Muscle layer of colon (tissue), 2 donors: ENCODE data around the gene STEAP3.

Experiments
- H3K27ac ChIP-seq: one replicate; pipeline ENCODE4 v1.7.0; 2013; ENCODE audit warnings: low read depth, mild to moderate bottlenecking, low read length, moderate library complexity
- H3K27me3 ChIP-seq, 2 donors: one replicate each; pipeline ENCODE4 v1.7.0; 2013; ENCODE audit warnings: low read length in 2 of 2, mild to moderate bottlenecking in 2 of 2; ENCODE audit not compliant: insufficient read depth in 2 of 2, control insufficient read depth in 1 of 2
- H3K36me3 ChIP-seq: one replicate; pipeline ENCODE4 v1.7.0; 2013; ENCODE audit warnings: mild to moderate bottlenecking, low read length; ENCODE audit not compliant: insufficient read depth
- H3K4me1 ChIP-seq: one replicate; pipeline ENCODE4 v1.7.0; 2013; ENCODE audit warnings: mild to moderate bottlenecking, low read length; ENCODE audit not compliant: insufficient read depth
- H3K4me3 ChIP-seq, 2 donors: one replicate each; pipeline ENCODE4 v1.7.0; 2013; ENCODE audit warnings: low read length in 2 of 2, low read depth in 1 of 2, mild to moderate bottlenecking in 1 of 2, moderate library complexity in 1 of 2
- H3K9ac ChIP-seq: one replicate; pipeline ENCODE4 v1.7.0; 2013; ENCODE audit warnings: low read length
- H3K9me3 ChIP-seq: one replicate; pipeline ENCODE4 v1.7.0; 2013; ENCODE audit warnings: mild to moderate bottlenecking, low read length
- donor health status: abdominal sarcoma.
- donor health status: Adenocarcinoma of cecum.

STEAP3 gene

DNA sequence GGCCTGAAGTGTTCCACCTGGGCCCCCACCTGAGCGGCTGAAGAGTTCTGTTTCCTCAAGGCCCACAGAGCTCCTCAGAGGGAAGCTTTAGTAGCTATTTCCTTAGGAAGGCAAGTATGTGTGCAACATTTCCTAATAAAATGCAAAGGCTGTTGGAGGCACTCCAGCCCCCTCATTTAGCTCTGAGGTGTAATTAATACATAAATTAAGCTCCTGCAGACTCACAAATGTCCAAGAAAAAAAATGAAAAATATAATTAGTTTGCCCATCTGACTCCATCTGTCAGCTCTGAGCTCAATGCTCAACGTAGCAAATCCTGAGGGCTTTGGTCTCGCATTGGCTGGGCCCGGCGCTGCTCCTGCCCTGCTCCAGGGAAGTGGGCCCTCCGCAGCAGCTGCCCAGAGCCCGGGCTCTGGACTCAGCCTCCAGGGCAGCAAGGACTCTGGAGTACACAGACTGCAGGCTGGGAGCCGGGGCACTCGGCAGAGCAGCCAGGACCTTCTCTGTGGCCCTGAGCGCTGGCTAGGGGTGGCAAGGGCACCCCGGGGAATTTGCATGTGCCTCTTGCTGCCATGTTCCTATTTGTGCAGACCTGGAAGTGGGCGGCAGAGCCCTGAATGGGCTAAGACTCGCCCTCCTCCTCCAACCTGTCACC, 41.7 kb upstream of the STEAP3 start:
- Histone ChIP-seq H3K9ac (no peak overlapping the region), H3K9me3 (no peaks in the 10 kb centered on the region), H3K4me1 (no peaks in the 10 kb centered on the region), H3K27me3 (no peaks in the 10 kb centered on the region), H3K27ac (no peak overlapping the region), H3K36me3 (no peaks in the 10 kb centered on the region), H3K4me3 (no peak overlapping the region)

DNA sequence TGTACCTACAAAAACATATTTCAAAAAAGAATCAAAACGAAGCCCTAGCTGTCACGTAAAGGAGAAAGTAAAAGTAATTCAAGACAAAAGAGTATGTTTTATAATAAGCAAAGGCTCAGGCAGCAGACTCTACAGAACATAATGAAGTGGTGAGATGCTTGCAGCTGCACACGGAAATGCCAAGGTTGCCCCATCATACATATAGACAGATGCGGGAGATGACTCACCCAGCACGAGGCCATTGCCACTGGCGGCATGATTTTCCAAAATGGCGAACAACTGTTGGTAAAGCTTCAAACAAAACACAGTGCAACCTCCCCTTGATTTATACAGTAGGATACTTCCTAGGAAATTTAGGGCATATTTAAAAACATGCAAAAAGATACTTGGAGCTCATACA, 39.1 kb upstream of the STEAP3 start:
- Histone ChIP-seq H3K36me3 (no peaks in the 10 kb centered on the region), H3K4me1 (no peaks in the 10 kb centered on the region), H3K9ac (no peak overlapping the region), H3K27ac (no peak overlapping the region), H3K4me3 (no peak overlapping the region), H3K9me3 (no peaks in the 10 kb centered on the region), H3K27me3 (no peaks in the 10 kb centered on the region)

DNA sequence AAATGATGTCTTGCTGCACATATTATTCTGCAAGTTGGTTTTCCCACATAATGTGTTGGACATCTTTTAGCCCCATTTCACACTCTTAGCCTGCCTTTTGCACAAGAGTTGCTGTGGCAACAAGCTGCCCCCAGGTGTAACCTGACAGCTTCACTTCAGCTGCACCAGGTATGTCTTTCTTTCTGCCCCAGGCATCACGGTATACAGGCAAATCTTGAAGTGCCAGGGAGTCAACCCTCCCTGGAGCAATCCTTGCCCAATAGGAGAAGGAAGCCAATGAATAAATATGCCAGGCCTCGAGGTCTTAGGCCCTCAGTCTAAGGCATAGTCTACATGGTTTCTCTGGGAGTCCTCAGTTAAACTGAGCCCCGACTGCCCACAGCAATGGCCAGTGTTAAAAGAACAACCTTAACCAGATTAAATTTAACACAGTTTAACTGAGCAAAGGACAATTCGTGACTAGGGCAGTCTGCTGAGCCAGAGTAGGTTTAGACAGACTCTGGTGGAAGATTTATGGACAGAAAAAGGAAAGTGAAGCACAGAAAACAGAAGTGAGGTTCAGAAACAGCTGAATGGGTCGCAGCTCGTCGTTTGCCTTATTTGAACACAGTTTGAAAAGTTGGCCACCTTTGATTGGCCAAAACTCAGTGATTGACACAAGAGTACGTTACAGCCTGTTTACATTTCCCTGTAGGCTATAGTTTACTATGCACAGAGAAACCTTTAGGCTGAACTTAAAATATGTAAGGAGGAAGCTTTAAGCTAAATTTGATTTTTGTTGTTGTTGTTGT, 33.1 kb upstream of the STEAP3 start:
- no peaks in the 10 kb centered on the region for H3K4me1 ChIP-seq
- H3K27me3 ChIP-seq: no peaks in the 10 kb centered on the region
- no peak overlapping the region for H3K27ac ChIP-seq
- H3K9ac ChIP-seq: no peak overlapping the region
- no peaks in the 10 kb centered on the region for H3K9me3 ChIP-seq
- no peaks in the 10 kb centered on the region for H3K36me3 ChIP-seq
- H3K4me3 ChIP-seq: no peak overlapping the region

DNA sequence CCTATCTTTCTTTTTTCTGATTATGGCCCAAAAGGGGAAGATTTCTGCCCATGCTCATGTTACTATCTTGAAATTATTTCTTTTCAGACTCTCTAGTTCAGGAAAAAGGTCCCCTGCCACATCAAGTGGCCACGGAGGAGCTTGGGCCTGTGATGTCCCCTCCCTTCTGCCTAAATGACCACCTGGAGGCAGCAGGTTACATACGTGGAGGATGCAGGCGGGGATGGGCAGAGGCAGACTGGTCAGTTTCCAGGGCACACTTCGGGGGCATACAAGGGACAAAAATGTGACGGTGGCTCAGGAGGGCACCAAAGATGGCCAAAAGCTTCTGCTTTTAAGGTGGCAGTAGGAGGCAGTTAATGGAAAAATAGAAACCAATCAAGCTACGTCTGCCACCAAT, 30.7 kb upstream of the STEAP3 start:
- H3K9ac ChIP-seq: no peak overlapping the region
- no peak overlapping the region for H3K4me3 ChIP-seq
- no peaks in the 10 kb centered on the region for H3K9me3 ChIP-seq
- H3K27me3 ChIP-seq: peaks cover 0 to 3% of the 10 kb centered on the region in 2 donors
- no peak overlapping the region for H3K27ac ChIP-seq
- H3K4me1 ChIP-seq: no peaks in the 10 kb centered on the region
- H3K36me3 ChIP-seq: no peaks in the 10 kb centered on the region

DNA sequence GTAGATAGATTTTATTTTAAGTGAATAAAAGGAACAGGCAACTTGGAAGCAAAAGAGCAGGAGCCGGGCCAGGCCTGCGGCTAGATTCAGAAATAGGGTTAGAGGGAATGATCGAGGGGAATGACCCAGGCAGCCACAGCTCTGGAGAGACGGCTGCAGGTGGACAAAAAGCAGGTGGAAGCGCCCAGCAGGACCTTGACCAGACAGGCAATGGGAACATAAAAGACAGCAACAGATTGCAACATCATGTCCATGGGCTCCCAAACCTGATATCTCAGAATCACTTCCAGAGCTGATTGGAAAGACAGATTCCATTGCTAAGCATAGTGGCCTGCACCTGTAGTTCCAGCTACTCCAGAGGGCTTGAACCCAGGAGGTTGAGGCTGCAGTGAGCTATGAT, 28.6 kb upstream of the STEAP3 start:
- Histone ChIP-seq H3K9ac (no peak overlapping the region), H3K9me3 (no peaks in the 10 kb centered on the region), H3K27me3 (peaks cover 0 to 3% of the 10 kb centered on the region in 2 donors), H3K4me1 (no peaks in the 10 kb centered on the region), H3K36me3 (no peaks in the 10 kb centered on the region), H3K27ac (no peak overlapping the region), H3K4me3 (no peak overlapping the region)

DNA sequence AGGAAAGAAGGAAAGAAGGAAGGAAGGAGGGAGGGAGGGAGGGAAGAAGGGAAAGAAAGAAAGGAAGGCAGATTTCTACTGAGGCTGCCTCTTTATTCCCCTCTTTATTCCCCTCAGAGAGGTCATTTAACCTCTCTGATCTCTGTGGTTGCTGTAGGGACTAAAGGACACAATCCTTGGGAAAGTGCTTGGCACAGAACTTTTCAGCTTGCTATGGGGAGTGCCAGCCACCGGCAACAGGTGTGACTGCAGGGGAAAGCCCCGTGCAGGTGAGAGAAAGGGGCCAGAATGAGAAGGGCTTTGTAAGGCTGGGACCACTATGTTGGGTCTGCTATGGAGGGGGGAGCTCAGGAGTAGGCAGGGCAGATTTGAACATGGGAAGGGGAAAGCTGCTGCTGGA, 27.7 kb upstream of the STEAP3 start:
- Histone ChIP-seq H3K9ac (no peak overlapping the region), H3K36me3 (no peaks in the 10 kb centered on the region), H3K27me3 (peaks cover 0 to 3% of the 10 kb centered on the region in 2 donors), H3K4me3 (no peak overlapping the region), H3K27ac (no peak overlapping the region), H3K9me3 (no peaks in the 10 kb centered on the region), H3K4me1 (no peaks in the 10 kb centered on the region)

DNA sequence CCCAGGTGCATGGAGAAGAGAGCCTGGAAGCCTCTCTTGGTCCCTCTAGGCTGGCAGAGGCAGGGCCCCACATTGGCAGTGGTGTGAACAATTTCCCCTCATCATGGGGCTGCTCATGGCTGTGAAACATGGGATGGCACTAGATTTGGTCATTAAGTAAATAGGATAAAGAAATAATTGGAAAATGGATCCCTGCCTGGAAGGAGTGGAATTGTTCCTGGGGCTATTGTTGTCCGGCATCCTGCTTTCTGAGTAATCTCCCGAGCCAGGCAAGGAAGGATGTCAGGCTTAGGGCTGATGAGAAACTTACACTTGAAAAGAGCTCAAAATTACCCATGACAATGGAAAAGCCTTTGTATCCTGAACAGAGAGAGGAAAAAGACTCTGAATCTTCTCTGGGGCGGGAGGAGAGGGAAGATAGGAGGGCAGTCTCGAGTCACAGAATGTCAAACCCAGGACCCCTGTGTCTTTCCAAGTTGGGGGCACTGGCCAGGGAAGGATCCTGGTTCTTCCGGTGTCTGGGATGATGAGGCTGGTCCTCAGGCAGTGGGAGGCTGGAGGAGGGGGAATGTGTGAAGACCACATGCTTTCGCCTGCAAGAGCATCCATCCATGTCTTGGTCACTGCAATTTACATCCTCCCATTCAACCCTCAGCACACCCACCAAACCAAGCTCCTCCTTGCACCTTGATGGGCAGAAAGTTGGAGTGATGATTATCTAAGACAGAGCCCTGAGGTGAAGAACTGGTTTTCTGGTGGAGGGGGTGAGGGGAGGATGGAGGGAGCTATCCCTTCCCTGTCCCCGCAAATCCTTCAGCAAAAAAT, 27.1 kb upstream of the STEAP3 start:
- Histone ChIP-seq H3K9me3 (no peaks in the 10 kb centered on the region), H3K4me3 (no peak overlapping the region), H3K27me3 (peaks cover 0 to 3% of the 10 kb centered on the region in 2 donors), H3K36me3 (no peaks in the 10 kb centered on the region), H3K9ac (no peak overlapping the region), H3K27ac (no peak overlapping the region), H3K4me1 (no peaks in the 10 kb centered on the region)

DNA sequence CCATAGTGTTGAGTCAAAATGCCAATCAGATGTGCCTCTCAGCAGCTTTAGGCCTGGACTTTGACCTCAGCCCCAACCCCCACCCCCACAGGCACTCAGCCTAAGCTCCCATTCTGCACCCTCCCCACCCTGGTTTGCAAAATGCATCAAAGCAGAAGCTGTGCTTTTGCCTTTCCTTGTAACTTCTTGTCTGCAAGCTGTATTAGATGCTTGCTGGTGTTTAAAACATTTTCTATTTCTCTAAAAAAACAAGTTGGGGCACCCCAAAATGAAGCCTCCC, 26.6 kb upstream of the STEAP3 start:
- H3K27me3 ChIP-seq: peaks cover 0 to 3% of the 10 kb centered on the region in 2 donors
- H3K27ac ChIP-seq: no peak overlapping the region
- no peaks in the 10 kb centered on the region for H3K4me1 ChIP-seq
- H3K9ac ChIP-seq: no peak overlapping the region
- H3K9me3 ChIP-seq: no peaks in the 10 kb centered on the region
- H3K36me3 ChIP-seq: no peaks in the 10 kb centered on the region
- no peak overlapping the region for H3K4me3 ChIP-seq

DNA sequence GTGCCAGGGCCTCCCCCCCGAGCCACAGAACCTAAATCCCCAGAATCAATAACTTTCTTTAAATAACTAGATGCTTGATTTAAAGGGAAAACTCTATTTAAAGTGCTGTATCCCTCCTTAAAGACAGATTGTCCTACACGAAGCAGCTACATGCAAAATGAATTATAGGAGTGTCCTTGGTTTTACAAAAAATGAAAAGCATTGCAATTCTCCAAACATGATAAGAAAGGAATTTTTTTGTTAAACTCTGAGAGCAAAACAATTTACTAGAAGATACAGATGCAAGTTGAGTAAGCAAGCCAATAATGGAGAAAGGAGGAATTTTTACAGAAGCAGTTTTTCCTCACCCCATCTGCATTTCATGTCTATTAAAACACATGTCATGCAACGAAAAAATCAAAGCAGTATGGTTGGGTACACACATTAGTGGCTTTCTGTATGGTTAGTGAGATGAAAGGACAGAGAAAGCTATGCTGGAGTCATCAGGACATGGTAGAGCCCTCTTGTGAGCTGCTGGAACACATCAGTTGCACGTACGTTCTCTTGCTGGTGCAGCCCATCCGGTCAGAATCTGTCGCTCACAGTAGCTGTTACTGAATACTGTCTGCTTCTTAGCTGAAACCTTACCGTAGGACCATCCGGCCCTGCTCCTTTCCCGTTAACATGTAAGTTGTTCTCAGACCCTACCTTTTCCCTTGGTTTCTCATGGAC, 25.9 kb upstream of the STEAP3 start:
- Histone ChIP-seq H3K4me1 (no peaks in the 10 kb centered on the region), H3K9ac (no peak overlapping the region), H3K9me3 (no peaks in the 10 kb centered on the region), H3K27ac (no peak overlapping the region), H3K4me3 (no peak overlapping the region), H3K36me3 (no peaks in the 10 kb centered on the region), H3K27me3 (peaks cover 0 to 3% of the 10 kb centered on the region in 2 donors)

DNA sequence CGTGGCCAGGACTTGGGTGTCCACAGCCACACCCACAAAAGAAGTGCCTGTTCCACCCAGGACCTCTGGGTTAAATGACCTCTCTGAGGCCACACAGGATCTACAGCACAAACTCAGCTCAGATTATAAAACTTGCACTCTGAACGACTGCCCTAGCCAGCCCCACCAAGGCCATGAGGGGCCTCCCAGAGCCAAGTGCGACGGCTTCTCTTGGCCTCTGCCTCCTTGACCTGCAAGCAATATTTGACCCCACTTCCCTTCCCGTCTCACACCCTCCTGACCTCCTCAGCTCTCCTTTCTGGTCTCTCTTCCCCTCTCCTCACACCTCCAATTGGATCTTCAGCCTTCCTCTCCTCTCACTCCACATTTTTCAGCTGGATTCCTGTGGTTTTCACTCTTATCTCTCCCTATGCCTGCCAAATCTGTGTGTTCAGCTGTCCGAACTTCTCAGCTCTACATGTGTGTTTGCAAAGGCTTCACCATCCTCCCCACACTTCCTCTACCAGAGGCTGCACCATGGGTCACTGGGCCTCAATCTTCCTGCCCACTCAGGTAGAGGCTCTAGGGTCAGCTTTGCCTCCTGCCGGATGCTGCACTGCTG, 25.3 kb upstream of the STEAP3 start:
- Histone ChIP-seq H3K36me3 (no peaks in the 10 kb centered on the region), H3K9me3 (no peaks in the 10 kb centered on the region), H3K4me3 (no peak overlapping the region), H3K9ac (no peak overlapping the region), H3K4me1 (no peaks in the 10 kb centered on the region), H3K27ac (no peak overlapping the region), H3K27me3 (peaks cover 0 to 3% of the 10 kb centered on the region in 2 donors)

DNA sequence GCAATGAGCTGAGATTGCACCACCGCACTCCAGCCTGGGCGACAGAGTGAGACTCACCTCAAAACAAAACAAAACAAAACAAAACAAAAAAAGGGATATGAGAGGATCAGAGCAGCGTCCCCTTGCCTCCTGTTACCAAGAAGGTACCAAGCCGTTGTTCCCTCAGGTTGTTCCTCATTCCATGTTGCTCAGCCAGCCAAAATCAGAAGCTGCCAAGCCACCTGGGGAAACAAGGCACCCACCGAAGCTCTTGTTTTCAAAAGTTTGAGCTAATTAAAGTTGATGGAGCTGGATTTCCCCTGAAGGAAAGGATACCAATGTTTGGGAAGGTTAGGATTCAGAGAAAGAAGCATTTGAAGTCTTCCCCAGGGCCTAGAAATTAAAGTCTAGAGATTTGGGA, 21.8 kb upstream of the STEAP3 start:
- no peaks in the 10 kb centered on the region for H3K9me3 ChIP-seq
- no peaks in the 10 kb centered on the region for H3K27me3 ChIP-seq
- no peak overlapping the region for H3K4me3 ChIP-seq
- no peak overlapping the region for H3K27ac ChIP-seq
- H3K4me1 ChIP-seq: no peaks in the 10 kb centered on the region
- no peak overlapping the region for H3K9ac ChIP-seq
- H3K36me3 ChIP-seq: no peaks in the 10 kb centered on the region
